SH-SY5Y (cell line): ENCODE measurements around the gene PRSS1.

Source experiments
- GATA2 ChIP-seq: IDR thresholded peaks from 2 replicates; pipeline ENCODE4 v1.6.1; 2011; ENCODE audit warnings: mild to moderate bottlenecking, low read depth, low read length
- GATA3 ChIP-seq: IDR thresholded peaks from 2 replicates; pipeline ENCODE4 v1.6.1; 2011; ENCODE audit warnings: low read depth, mild to moderate bottlenecking, low read length, moderate library complexity

Gene PRSS1

DNA sequence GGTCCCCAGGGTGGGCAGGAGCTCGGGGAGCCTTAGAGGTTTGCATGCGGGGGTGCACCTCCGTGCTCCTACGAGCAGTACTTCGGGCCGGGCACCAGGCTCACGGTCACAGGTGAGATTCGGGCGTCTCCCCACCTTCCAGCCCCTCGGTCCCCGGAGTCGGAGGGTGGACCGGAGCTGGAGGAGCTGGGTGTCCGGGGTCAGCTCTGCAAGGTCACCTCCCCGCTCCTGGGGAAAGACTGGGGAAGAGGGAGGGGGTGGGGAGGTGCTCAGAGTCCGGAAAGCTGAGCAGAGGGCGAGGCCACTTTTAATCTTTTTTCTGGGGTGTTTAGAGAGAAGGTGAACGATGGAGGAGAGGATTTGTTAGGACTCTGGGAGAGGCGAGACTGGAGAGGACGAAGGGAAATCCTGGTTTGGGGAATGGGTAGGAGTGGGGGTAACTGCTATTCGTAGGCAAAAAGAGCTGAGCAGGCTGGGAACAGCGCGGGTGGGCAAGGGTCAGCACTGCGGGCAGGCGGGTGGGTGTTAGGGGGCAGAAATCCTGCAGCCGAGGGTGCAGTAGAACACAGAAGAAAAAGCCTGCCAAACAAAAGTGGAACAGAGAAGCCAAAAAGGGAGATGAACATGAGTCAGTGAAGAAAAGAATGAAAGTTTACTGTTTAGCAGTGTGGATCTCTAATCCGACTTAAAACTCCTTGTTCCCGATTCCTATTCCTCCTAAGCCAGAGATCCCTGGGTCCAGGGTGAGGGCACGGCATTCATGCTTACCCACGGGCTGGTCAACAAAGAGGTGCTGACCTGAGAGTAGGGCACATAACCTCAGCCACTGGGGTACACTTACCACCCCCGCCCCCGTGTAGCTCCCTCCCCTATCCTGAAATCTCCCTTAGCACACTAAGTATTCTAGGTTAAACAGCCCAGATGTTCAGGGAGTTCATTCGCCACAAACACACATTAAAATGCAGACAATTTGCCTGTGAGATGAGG lies 48.4 kb downstream of the PRSS1 start:
- TF ChIP-seq GATA2 (no peak), GATA3 (no peak)

DNA sequence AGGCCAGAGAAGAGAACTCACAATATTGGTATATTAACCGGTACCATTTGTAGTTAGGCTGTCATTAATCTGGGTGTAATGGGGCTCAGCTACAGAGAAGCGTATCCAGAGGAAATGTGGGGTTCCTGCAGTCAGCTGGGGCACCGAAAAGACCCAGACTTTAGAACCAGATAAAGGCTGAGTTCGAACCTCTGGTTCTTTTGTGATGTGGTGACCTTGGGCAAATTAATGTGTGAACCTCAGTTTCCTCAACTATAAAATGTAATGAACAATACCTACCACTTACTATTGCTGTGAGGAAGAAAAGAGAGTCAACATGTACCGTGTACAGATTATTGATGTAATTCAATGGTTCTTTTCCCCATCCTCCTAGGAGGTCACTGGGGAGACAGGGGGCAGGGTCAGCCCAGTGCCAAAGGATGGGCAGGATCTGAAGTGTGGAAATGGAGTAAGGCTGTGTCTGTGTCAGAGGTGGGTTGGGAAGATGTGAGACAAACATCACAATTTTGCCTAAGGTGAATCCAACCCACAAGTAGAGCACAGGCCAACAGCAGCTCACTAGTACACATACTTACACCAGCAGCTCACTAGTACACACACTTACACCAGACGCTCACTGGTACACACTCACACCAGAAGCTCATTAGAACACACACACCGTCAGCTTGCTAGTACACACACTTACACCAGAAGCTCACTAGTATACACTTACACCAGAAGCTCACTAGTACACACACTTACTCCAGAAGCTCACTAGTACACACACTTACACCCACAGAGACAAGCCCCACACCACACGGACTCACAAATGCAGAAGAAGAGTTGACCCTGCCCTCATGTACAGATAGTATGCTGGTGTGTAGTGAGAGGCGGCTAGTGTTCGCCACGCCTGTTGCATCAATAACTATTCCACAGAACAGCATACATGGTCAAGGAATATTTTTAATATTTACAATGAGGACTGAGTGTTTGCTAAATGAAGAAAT lies 49.5 kb downstream of the PRSS1 start:
- TF ChIP-seq GATA2 (no peak), GATA3 (no peak)

DNA sequence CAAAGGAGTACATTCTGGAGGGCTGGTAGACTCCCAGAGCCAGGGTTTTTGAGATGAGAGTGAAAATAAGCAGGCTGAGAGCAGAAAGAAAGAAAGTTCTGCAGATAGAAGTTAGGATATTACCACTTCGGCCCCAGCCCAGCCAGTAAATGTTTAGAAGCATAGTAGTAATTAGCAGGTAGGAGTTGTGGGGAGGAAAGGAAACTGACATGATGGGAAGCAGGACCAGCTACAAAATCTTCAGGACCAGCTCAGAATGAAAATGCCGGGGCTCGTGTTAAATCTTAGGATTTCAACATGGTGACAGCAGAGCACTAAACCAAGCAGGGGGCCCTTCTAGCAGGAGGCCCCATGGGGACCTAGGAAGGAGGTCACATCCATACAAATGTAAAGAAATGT lies 50.2 kb downstream of the PRSS1 start:
- no peak for TF ChIP-seq GATA3
- no peak for TF ChIP-seq GATA2

DNA sequence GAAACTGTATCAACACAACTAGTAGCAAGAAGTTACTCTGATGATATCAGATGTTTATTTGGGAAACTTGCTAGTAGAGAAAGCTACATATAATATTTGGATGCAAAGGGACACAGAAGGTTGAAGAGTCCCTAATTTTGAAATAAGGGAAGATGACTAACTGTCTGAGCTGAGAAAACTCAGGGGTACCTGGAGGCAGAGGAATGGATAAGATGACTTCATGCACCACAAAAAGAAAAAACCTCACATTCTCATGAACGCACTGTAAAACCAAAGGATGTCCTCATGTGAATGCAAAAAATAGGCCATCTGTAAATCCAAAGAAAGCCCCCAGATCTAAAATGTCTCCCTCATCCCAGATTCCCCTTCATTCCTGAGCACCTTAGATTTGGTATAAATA lies 50.8 kb downstream of the PRSS1 start:
- TF ChIP-seq GATA2: no peak
- no peak for TF ChIP-seq GATA3

DNA sequence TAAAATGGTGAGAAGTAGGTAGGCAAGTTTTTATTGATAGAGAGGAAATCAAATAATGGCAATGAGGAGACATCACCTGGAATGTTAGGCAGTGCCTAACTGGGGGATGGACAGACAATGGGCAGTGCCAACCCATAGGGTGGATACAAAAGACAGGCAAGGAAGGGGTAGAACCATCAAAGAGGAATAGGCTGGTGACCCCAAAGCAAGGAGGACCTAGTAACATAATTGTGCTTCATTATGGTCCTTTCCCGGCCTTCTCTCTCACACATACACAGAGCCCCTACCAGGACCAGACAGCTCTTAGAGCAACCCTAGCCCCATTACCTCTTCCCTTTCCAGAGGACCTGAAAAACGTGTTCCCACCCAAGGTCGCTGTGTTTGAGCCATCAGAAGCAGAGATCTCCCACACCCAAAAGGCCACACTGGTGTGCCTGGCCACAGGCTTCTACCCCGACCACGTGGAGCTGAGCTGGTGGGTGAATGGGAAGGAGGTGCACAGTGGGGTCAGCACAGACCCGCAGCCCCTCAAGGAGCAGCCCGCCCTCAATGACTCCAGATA lies 51.5 kb downstream of the PRSS1 start:
- no peak for TF ChIP-seq GATA2
- TF ChIP-seq GATA3: no peak

DNA sequence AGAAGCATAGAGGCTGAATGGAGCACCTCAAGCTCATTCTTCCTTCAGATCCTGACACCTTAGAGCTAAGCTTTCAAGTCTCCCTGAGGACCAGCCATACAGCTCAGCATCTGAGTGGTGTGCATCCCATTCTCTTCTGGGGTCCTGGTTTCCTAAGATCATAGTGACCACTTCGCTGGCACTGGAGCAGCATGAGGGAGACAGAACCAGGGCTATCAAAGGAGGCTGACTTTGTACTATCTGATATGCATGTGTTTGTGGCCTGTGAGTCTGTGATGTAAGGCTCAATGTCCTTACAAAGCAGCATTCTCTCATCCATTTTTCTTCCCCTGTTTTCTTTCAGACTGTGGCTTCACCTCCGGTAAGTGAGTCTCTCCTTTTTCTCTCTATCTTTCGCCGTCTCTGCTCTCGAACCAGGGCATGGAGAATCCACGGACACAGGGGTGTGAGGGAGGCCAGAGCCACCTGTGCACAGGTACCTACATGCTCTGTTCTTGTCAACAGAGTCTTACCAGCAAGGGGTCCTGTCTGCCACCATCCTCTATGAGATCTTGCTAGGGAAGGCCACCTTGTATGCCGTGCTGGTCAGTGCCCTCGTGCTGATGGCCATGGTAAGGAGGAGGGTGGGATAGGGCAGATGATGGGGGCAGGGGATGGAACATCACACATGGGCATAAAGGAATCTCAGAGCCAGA lies 52.5 kb downstream of the PRSS1 start:
- TF ChIP-seq GATA3 (no peak), GATA2 (no peak)

DNA sequence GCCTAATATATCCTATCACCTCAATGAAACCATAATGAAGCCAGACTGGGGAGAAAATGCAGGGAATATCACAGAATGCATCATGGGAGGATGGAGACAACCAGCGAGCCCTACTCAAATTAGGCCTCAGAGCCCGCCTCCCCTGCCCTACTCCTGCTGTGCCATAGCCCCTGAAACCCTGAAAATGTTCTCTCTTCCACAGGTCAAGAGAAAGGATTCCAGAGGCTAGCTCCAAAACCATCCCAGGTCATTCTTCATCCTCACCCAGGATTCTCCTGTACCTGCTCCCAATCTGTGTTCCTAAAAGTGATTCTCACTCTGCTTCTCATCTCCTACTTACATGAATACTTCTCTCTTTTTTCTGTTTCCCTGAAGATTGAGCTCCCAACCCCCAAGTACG lies 53.0 kb downstream of the PRSS1 start:
- TF ChIP-seq GATA2 (no peak), GATA3 (no peak)
